Measurements from ENCODE around the gene TBL2. TPM values are rescaled to one million over a fixed set of nuclear protein-coding genes. Genes with fewer than 3 reads are reported as not detected.
A peak's percentile ranks its signal among the peaks of the same experiment; 100 is the strongest.

Gene TBL2
- total RNA-seq, 2 experiments from 2014 or later = 36.9 to 47.9 TPM

DNA sequence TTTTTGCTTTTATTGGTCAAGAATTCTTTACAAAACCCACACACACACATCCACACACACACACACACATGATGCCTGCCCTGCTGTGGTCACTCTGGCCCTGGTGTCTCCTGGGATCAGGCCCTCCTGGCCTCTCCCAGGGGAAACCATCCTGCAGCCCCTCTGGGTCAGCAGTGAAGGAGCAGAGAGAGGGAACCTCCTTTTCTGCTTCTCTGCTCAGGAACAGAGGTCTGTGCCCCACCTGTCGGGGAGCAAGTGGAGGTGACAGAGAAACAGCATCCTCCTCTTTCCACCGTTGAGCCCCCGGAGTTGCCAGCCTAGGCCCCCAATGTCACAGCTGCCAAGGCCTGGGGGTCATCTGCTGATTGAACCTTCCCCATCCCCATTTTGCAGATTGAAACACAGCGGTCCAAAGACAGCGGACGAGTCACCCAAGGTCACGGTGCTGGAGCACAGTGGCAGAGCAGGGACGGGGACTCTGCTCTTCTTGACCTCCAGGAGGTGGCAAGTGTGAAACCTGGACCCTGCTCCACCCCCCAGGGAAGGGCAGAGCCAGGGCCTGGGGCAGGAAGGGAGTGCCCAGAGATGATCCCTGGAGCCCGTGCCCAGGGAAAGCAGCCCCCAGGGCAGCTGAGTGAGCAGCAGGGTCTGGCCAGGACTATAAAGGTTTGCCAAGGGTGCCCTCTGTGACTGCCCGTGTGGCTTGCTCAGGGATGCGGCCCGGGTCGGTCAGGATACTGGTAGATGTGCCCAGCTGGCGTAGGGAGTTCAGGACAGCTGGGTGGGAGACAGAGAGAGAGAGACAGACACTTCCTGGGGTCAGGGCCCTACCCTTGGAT, 15.0 kb upstream of the TBL2 start:
- Histone ChIP-seq H3K79me2 (ENCODE audit: insufficient read depth, low read depth, low read length) (no peaks in the 10 kb centered on the region), H3K27ac (ENCODE audit: low read depth, low read length, poor library complexity, severe bottlenecking) (no peak overlapping the region), H2AFZ (ENCODE audit: low read length) (no peak overlapping the region), H3K9me2 (ENCODE audit: insufficient read depth, low read length) (no peaks in the 10 kb centered on the region), H3K4me1 (ENCODE audit: insufficient read depth, low read length, poor library complexity, severe bottlenecking) (no peaks in the 10 kb centered on the region), H3K9me3 (ENCODE audit: low read length) (no peaks in the 10 kb centered on the region), H3K4me2 (ENCODE audit: low read length) (no peak overlapping the region), H3K4me3 (ENCODE audit: low read depth, low read length, poor library complexity, severe bottlenecking) (no peak overlapping the region), H4K20me1 (ENCODE audit: insufficient read depth, low read length) (no peaks in the 10 kb centered on the region), H3K36me3 (ENCODE audit: insufficient read depth, low read length) (no peaks in the 10 kb centered on the region)
- BruUV-seq (replicated peaks) = no TSS peak
- no peak for TF ChIP-seq EZH2phosphoT487 (IDR thresholded peaks at IDR 0.05; ENCODE audit: borderline replicate concordance, low read depth, low read length)
- TF ChIP-seq, protein P1, sequence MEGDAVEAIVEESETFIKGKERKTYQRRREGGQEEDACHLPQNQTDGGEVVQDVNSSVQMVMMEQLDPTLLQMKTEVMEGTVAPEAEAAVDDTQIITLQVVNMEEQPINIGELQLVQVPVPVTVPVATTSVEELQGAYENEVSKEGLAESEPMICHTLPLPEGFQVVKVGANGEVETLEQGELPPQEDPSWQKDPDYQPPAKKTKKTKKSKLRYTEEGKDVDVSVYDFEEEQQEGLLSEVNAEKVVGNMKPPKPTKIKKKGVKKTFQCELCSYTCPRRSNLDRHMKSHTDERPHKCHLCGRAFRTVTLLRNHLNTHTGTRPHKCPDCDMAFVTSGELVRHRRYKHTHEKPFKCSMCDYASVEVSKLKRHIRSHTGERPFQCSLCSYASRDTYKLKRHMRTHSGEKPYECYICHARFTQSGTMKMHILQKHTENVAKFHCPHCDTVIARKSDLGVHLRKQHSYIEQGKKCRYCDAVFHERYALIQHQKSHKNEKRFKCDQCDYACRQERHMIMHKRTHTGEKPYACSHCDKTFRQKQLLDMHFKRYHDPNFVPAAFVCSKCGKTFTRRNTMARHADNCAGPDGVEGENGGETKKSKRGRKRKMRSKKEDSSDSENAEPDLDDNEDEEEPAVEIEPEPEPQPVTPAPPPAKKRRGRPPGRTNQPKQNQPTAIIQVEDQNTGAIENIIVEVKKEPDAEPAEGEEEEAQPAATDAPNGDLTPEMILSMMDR (conservative IDR thresholded peaks at IDR 0.05; ENCODE audit: low read length) = 0 out of 2 replicates have a peak, but pooled peaks have one; percentile 21
- no peak for DNase-seq (ENCODE audit: low spot score)
- ChIA-PET POLR2A (no interaction called here), CTCF (ENCODE audit: unreplicated experiment) (no interaction called here)
- intact Hi-C loops (cut with micrococcal nuclease; ENCODE audit: unreplicated experiment) = no loop called here

DNA sequence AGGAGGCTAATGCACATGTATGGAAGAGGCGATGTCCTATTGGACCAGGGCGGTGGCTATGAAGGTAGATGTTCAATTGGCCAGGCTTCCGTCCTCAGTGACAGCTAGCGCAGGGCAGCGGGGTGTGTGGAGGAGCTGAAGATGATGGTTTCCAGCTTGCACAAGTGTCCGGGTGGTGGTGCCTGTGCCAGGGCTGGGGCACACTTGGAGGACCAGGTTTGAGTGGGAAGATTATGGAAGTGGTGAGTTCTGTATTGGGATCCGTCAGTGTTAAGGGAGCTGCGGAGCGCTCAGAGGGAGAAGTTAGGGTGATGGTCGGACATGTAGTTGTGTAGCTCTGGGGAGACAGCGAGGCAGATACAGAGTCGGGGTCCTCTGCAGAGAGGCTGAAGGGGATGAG, 8.5 kb upstream of the TBL2 start:
- Histone ChIP-seq H3K9me2 (ENCODE audit: insufficient read depth, low read length) (no peaks in the 10 kb centered on the region), H3K79me2 (ENCODE audit: insufficient read depth, low read depth, low read length) (no peaks in the 10 kb centered on the region), H3K9me3 (ENCODE audit: low read length) (no peaks in the 10 kb centered on the region), H2AFZ (ENCODE audit: low read length) (no peak overlapping the region), H3K27ac (ENCODE audit: low read depth, low read length, poor library complexity, severe bottlenecking) (no peak overlapping the region), H3K4me1 (ENCODE audit: insufficient read depth, low read length, poor library complexity, severe bottlenecking) (peaks cover 2% of the 10 kb centered on the region), H3K4me2 (ENCODE audit: low read length) (no peak overlapping the region), H3K4me3 (ENCODE audit: low read depth, low read length, poor library complexity, severe bottlenecking) (no peak overlapping the region), H4K20me1 (ENCODE audit: insufficient read depth, low read length) (no peaks in the 10 kb centered on the region), H3K36me3 (ENCODE audit: insufficient read depth, low read length) (no peaks in the 10 kb centered on the region)
- intact Hi-C loops (cut with micrococcal nuclease; ENCODE audit: unreplicated experiment) = no loop called here
- TF ChIP-seq EZH2phosphoT487 (IDR thresholded peaks at IDR 0.05; ENCODE audit: borderline replicate concordance, low read depth, low read length) = no peak
- TF ChIP-seq, protein P1 (conservative IDR thresholded peaks at IDR 0.05; ENCODE audit: low read length) = no peak
- ChIA-PET CTCF (ENCODE audit: unreplicated experiment) (no interaction called here), POLR2A (no interaction called here)
- DNase-seq (ENCODE audit: low spot score) = no peak
- BruUV-seq (replicated peaks) = no TSS peak

DNA sequence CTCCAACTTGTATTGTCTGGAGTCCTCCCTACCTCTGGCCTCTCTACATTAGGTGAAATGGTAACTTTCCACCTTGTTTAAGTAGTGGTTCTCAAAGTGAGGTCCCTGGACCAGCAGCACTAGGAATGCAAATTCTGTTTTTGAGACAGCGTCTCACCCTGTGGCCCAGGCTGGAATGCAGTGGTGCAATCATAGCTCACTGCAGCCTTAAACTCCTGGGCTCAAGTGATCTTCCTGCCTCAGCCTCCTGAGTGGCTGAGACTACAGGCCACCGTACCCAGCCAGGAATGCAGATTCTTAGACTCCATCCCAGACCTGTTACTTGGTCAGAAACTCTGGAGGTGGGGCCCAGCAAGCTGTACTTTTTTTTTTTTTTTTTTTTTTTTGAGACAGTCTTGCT, 6.8 kb upstream of the TBL2 start:
- no peaks in the 10 kb centered on the region for H3K9me3 ChIP-seq (ENCODE audit: low read length)
- POLR2A ChIA-PET = interaction anchor here (0.7 to 1.0 kb wide), 2 partner anchors 46 to 100 kb away, joined by 5 read pairs; no protein-coding TSS in a partner anchor
- no peak overlapping the region for H3K27ac ChIP-seq (ENCODE audit: low read depth, low read length, poor library complexity, severe bottlenecking)
- intact Hi-C loops (cut with micrococcal nuclease; ENCODE audit: unreplicated experiment) = no loop called here
- no peaks in the 10 kb centered on the region for H3K9me2 ChIP-seq (ENCODE audit: insufficient read depth, low read length)
- H3K4me1 ChIP-seq (ENCODE audit: insufficient read depth, low read length, poor library complexity, severe bottlenecking) = peaks cover 5% of the 10 kb centered on the region
- H3K4me2 ChIP-seq (ENCODE audit: low read length) = no peak overlapping the region
- no TSS peak for BruUV-seq (replicated peaks)
- H3K79me2 ChIP-seq (ENCODE audit: insufficient read depth, low read depth, low read length) = no peaks in the 10 kb centered on the region
- no peak for TF ChIP-seq EZH2phosphoT487 (IDR thresholded peaks at IDR 0.05; ENCODE audit: borderline replicate concordance, low read depth, low read length)
- TF ChIP-seq, protein P1 (conservative IDR thresholded peaks at IDR 0.05; ENCODE audit: low read length) = no peak
- H4K20me1 ChIP-seq (ENCODE audit: insufficient read depth, low read length) = no peaks in the 10 kb centered on the region
- H3K4me3 ChIP-seq (ENCODE audit: low read depth, low read length, poor library complexity, severe bottlenecking) = no peak overlapping the region
- CTCF ChIA-PET (ENCODE audit: unreplicated experiment) = no interaction called here
- no peaks in the 10 kb centered on the region for H3K36me3 ChIP-seq (ENCODE audit: insufficient read depth, low read length)
- DNase-seq (ENCODE audit: low spot score) = no peak
- H2AFZ ChIP-seq (ENCODE audit: low read length) = no peak overlapping the region

Data from OCI-LY7 (cell line).